H9 (cell line): ENCODE results near the gene TTN. TPM values are rescaled to one million over a fixed set of nuclear protein-coding genes. Genes with fewer than 3 reads are reported as not detected.

Experiments used
- DNase-seq: peaks from one replicate; pipeline ENCODE4 v3.0.0-alpha.2; 2017
- H2AFZ ChIP-seq: one replicate; pipeline ENCODE4 v1.6.1; 2013; ENCODE audit warnings: mild to moderate bottlenecking, low read length, control low read depth, moderate library complexity
- H2AK5ac ChIP-seq: 2 replicates; pipeline ENCODE4 v1.6.1; 2013; ENCODE audit warnings: low read length, control low read depth, mixed read lengths; ENCODE audit not compliant: insufficient read length
- H2BK120ac ChIP-seq: one replicate; pipeline ENCODE4 v1.6.1; 2013; ENCODE audit warnings: low read depth, mild to moderate bottlenecking, low read length, control low read depth, inconsistent platforms; ENCODE audit not compliant: poor library complexity, severe bottlenecking
- H2BK12ac ChIP-seq: 2 replicates; pipeline ENCODE4 v1.6.1; 2013; ENCODE audit warnings: low read length, control low read depth, mixed read lengths, low read depth; ENCODE audit not compliant: insufficient read length
- H2BK15ac ChIP-seq: 2 replicates; pipeline ENCODE4 v1.6.1; 2013; ENCODE audit warnings: low read depth, low read length, control low read depth
- H2BK20ac ChIP-seq: one replicate; pipeline ENCODE4 v1.6.1; 2013; ENCODE audit warnings: low read depth, mild to moderate bottlenecking, low read length, control low read depth, inconsistent platforms; ENCODE audit not compliant: poor library complexity, severe bottlenecking
- H2BK5ac ChIP-seq: 2 replicates; pipeline ENCODE4 v1.6.1; 2013; ENCODE audit warnings: low read length, control low read depth, mixed read lengths; ENCODE audit not compliant: insufficient read length
- H3K14ac ChIP-seq: 2 replicates; pipeline ENCODE4 v1.6.1; 2013; ENCODE audit warnings: low read length, control low read depth; ENCODE audit not compliant: insufficient read depth
- H3K18ac ChIP-seq: 2 replicates; pipeline ENCODE4 v1.6.1; 2013; ENCODE audit warnings: low read depth, mild to moderate bottlenecking, mixed read lengths, low read length, control low read depth; ENCODE audit not compliant: insufficient read length
- H3K23ac ChIP-seq: 2 replicates; pipeline ENCODE4 v1.6.1; 2013; ENCODE audit warnings: low read length, control low read depth, mixed read lengths, low read depth; ENCODE audit not compliant: insufficient read length
- H3K23me2 ChIP-seq: 2 replicates; pipeline ENCODE4 v1.6.1; 2013; ENCODE audit warnings: low read depth, mild to moderate bottlenecking, mixed read lengths, low read length, control low read depth; ENCODE audit not compliant: insufficient read length, poor library complexity, severe bottlenecking
- H3K27ac ChIP-seq: 2 replicates; pipeline ENCODE4 v1.5.1; 2013; ENCODE audit warnings: low read length, control low read depth, mixed read lengths, low read depth; ENCODE audit not compliant: insufficient read length
- H3K27me3 ChIP-seq: 2 replicates; pipeline ENCODE4 v1.6.1; 2013; ENCODE audit warnings: low read length, control low read depth, inconsistent platforms; ENCODE audit not compliant: insufficient read depth
- H3K4ac ChIP-seq: 2 replicates; pipeline ENCODE4 v1.6.1; 2013; ENCODE audit warnings: low read depth, mild to moderate bottlenecking, control low read depth, inconsistent platforms, low read length, moderate library complexity
- H3K4me1 ChIP-seq: 2 replicates; pipeline ENCODE4 v1.6.1; 2013; ENCODE audit warnings: low read length, control low read depth, inconsistent platforms; ENCODE audit not compliant: insufficient read depth
- H3K4me2 ChIP-seq: 2 replicates; pipeline ENCODE4 v1.6.1; 2013; ENCODE audit warnings: low read length, control low read depth, mixed read lengths; ENCODE audit not compliant: insufficient read length, insufficient read depth
- H3K56ac ChIP-seq: 2 replicates; pipeline ENCODE4 v1.6.1; 2013; ENCODE audit warnings: low read depth, mild to moderate bottlenecking, mixed read lengths, low read length, control low read depth; ENCODE audit not compliant: insufficient read length
- H3K79me1 ChIP-seq: 2 replicates; pipeline ENCODE4 v1.6.1; 2013; ENCODE audit warnings: low read depth, mild to moderate bottlenecking, moderate library complexity, low read length, control low read depth, inconsistent platforms; ENCODE audit not compliant: insufficient read depth, poor library complexity, severe bottlenecking
- H3K79me2 ChIP-seq: 2 replicates; pipeline ENCODE4 v1.6.1; 2013; ENCODE audit warnings: low read length, control low read depth, inconsistent platforms; ENCODE audit not compliant: insufficient read depth
- H3K9ac ChIP-seq: 2 replicates; pipeline ENCODE4 v1.6.1; 2013; ENCODE audit warnings: low read length, control low read depth, mixed read lengths; ENCODE audit not compliant: insufficient read length; ENCODE audit errors: extremely low read depth
- H3K9me3 ChIP-seq: one replicate; pipeline ENCODE4 v1.6.1; 2013; ENCODE audit warnings: low read depth, low read length, inconsistent platforms; ENCODE audit not compliant: control insufficient read depth
- H3T11ph ChIP-seq: one replicate; pipeline ENCODE4 v1.6.1; 2013; ENCODE audit warnings: mild to moderate bottlenecking, low read length, control low read depth, inconsistent platforms
- H4K20me1 ChIP-seq: one replicate; pipeline ENCODE4 v1.6.1; 2013; ENCODE audit not compliant: control insufficient read depth, insufficient read length, insufficient read depth
- H4K5ac ChIP-seq: 2 replicates; pipeline ENCODE4 v1.6.1; 2013; ENCODE audit warnings: low read depth, mild to moderate bottlenecking, mixed read lengths, low read length, control low read depth; ENCODE audit not compliant: insufficient read length
- H4K8ac ChIP-seq: replicated peaks from 2 replicates; pipeline ENCODE4 v1.6.1; 2013; ENCODE audit warnings: low read length, control low read depth, mixed read lengths, low read depth; ENCODE audit not compliant: insufficient read length
- H4K91ac ChIP-seq: 2 replicates; pipeline ENCODE4 v1.6.1; 2013; ENCODE audit warnings: low read depth, mild to moderate bottlenecking, moderate library complexity, mixed read lengths, low read length, control low read depth; ENCODE audit not compliant: insufficient read length
- H3K27ac Mint-ChIP-seq, 3 experiments: 2 replicates in 2 of 3; 3 replicates in 1 of 3; pipeline ENCODE4 v1.8.0; 2020 to 2021; ENCODE audit warnings: mixed read lengths in 3 of 3, mild to moderate bottlenecking in 1 of 3, moderate library complexity in 1 of 3
- H3K27me3 Mint-ChIP-seq: 2 replicates; pipeline ENCODE4 v1.8.0; 2021; ENCODE audit warnings: low read depth, mild to moderate bottlenecking, moderate library complexity, mixed read lengths
- H3K36me3 Mint-ChIP-seq, 3 experiments: 2 replicates in 2 of 3; 3 replicates in 1 of 3; pipeline ENCODE4 v1.8.0; 2020 to 2021; ENCODE audit warnings: low read depth in 3 of 3, mixed read lengths in 3 of 3; ENCODE audit not compliant: insufficient read depth in 1 of 3
- H3K4me1 Mint-ChIP-seq, 2 experiments: 2 replicates each; pipeline ENCODE4 v1.8.0; 2020; ENCODE audit warnings: mixed read lengths in 2 of 2
- H3K4me3 Mint-ChIP-seq, 2 experiments: 2 replicates in 1 of 2; 3 replicates in 1 of 2; pipeline ENCODE4 v1.8.0; 2020 to 2021; ENCODE audit warnings: mild to moderate bottlenecking in 2 of 2, mixed read lengths in 2 of 2, moderate library complexity in 1 of 2
- H3K9me3 Mint-ChIP-seq, 2 experiments: 2 replicates in 1 of 2; 3 replicates in 1 of 2; pipeline ENCODE4 v1.8.0; 2020; ENCODE audit warnings: mild to moderate bottlenecking in 2 of 2, mixed read lengths in 2 of 2, moderate library complexity in 1 of 2
- CTCF ChIP-seq: fragments of 200-600 bp; sonication (generic); conservative IDR thresholded peaks from 3 replicates; pipeline ENCODE4 v1.8.0; 2021; ENCODE audit warnings: antibody characterized with exemption, mild to moderate bottlenecking
- WGBS: extraction: QIAGEN DNeasy Blood & Tissue Kit; methylation state at CpG from one replicate; pipeline ENCODE4 v1.1.7; 2013; ENCODE audit warnings: missing lambda C conversion rate, low lambda C conversion rate, mixed read lengths; ENCODE audit not compliant: insufficient read length; ENCODE audit errors: extremely low coverage; 5-methylcytosine and 5-hydroxymethylcytosine counted together
- total RNA-seq: library from RNA; stranded (reverse); gene quantifications from 2 replicates; pipeline ENCODE4 v1.2.1, GENCODE V29; 2021

TTN gene
- total RNA-seq, 1 experiment from 2014 or later = 0.70 TPM

GRCh38 chr2:178584666-178585065 is 222.6 kb downstream of the TTN start:
- Histone ChIP-seq H4K20me1 (no peaks in the 10 kb centered on the region), H4K8ac (no peak overlapping the region), H3K9ac (no peak overlapping the region), H3K9me3 (no peaks in the 10 kb centered on the region), H3K4ac (no peak overlapping the region), H3K18ac (no peak overlapping the region), H4K5ac (no peak overlapping the region), H3K23ac (no peak overlapping the region), H3K79me2 (no peaks in the 10 kb centered on the region), H2AFZ (no peak overlapping the region), H2AK5ac (no peak overlapping the region), H2BK15ac (no peak overlapping the region; the same call in 1 of the 2 replicates), H2BK120ac (no peak overlapping the region), H3K27ac (no peak overlapping the region), H3K27me3 (no peaks in the 10 kb centered on the region), H2BK20ac (no peak overlapping the region), H3T11ph (no peak overlapping the region), H2BK12ac (no peak overlapping the region), H3K4me1 (no peaks in the 10 kb centered on the region), H3K23me2 (no peaks in the 10 kb centered on the region), H3K79me1 (no peaks in the 10 kb centered on the region), H3K56ac (no peak overlapping the region), H2BK5ac (no peak overlapping the region), H4K91ac (no peak overlapping the region), H3K14ac (no peak overlapping the region), H3K4me2 (no peak overlapping the region)
- Mint-ChIP-seq H3K4me3 (no peak overlapping the region), H3K4me1 (no peaks in the 10 kb centered on the region), H3K9me3 (no peaks in the 10 kb centered on the region), H3K36me3 (peaks cover 0 to 10% (median 6%) of the 10 kb centered on the region in 3 experiments; a peak in 3 of 7 replicates), H3K27me3 (no peaks in the 10 kb centered on the region), H3K27ac (no peak overlapping the region)
- no CpG with 5 or more reads among the region's 10 CpGs for WGBS
- no peak for DNase-seq
- TF ChIP-seq CTCF = no peak
